Ishikawa (cell line): ENCODE data around the gene PXN.

Experiments
- EP300 ChIP-seq: IDR thresholded peaks from 2 replicates; pipeline ENCODE4 v1.6.1; 2012; ENCODE audit warnings: borderline replicate concordance
- RAD21 ChIP-seq: IDR thresholded peaks from 2 replicates; pipeline ENCODE4 v1.6.1; 2012; ENCODE audit warnings: low read depth
- TAF1 ChIP-seq: IDR thresholded peaks from 2 replicates; pipeline ENCODE4 v1.6.1; 2012; ENCODE audit warnings: low read depth, mild to moderate bottlenecking
- YY1 ChIP-seq: IDR thresholded peaks from 2 replicates; pipeline ENCODE4 v1.6.1; 2012; ENCODE audit warnings: low read depth

- TF ChIP-seq EP300 (no peak), RAD21 (no peak), TAF1 (no peak), YY1 (no peak)
Measured at GRCh38 chr12:120278137-120279069, 12.9 kb upstream of the PXN start.
